OCI-LY3 (cell line): ENCODE data around the gene PALS1.

ENCODE experiments used
- H2AFZ ChIP-seq: fragments of 200-600, 300-600 bp; shearing (Covaris generic); 2 replicates; pipeline ENCODE4 v1.6.0; 2014; ENCODE audit warnings: antibody characterized with exemption, low read depth, low read length
- H3K27ac ChIP-seq: fragments of 200-600, 300-600 bp; sonication (generic); 2 replicates; pipeline ENCODE4 v1.5.1; 2014; ENCODE audit warnings: mild to moderate bottlenecking, low read length, moderate library complexity, mixed read lengths
- H3K27me3 ChIP-seq: fragments of 200-600, 300-600 bp; sonication (generic); 2 replicates; pipeline ENCODE4 v1.6.1; 2014; ENCODE audit warnings: low read depth, low read length, mixed read lengths
- H3K36me3 ChIP-seq: fragments of 200-600, 300-600 bp; sonication (generic); replicated peaks from 2 replicates; pipeline ENCODE3; 2014; ENCODE audit warnings: low read depth, low read length, mixed read lengths
- H3K4me1 ChIP-seq: fragments of 300-600, 200-600 bp; sonication (generic); 2 replicates; pipeline ENCODE4 v1.6.1; 2014; ENCODE audit warnings: low read length, mixed read lengths
- H3K4me2 ChIP-seq: fragments of 200-600, 300-600 bp; sonication (generic); 2 replicates; pipeline ENCODE4 v1.6.1; 2014; ENCODE audit warnings: low read length, mixed read lengths
- H3K4me3 ChIP-seq: fragments of 300-600, 200-600 bp; sonication (generic); 2 replicates; pipeline ENCODE4 v1.5.1; 2014; ENCODE audit warnings: antibody characterized with exemption, mild to moderate bottlenecking, low read length, moderate library complexity
- H3K79me2 ChIP-seq: fragments of 300-600, 200-600 bp; shearing (Covaris generic); 2 replicates; pipeline ENCODE4 v1.6.1; 2014; ENCODE audit warnings: mild to moderate bottlenecking, low read length, mixed read lengths
- H3K9ac ChIP-seq: fragments of 300-600, 200-600 bp; shearing (Covaris generic); 2 replicates; pipeline ENCODE4 v1.6.0; 2014; ENCODE audit warnings: mild to moderate bottlenecking, low read length, moderate library complexity
- H3K9me3 ChIP-seq: fragments of 200-600, 300-600 bp; shearing (Covaris generic); 2 replicates; pipeline ENCODE4 v1.6.1; 2014; ENCODE audit warnings: low read length, mixed read lengths; ENCODE audit not compliant: insufficient read depth
- H4K20me1 ChIP-seq: fragments of 200-600, 300-600 bp; sonication (generic); 2 replicates; pipeline ENCODE4 v1.6.1; 2016; ENCODE audit warnings: low read length, mixed read lengths; ENCODE audit not compliant: insufficient read depth
- EZH2phosphoT487 ChIP-seq: fragments of 200-600 bp; shearing (Covaris generic); IDR thresholded peaks from 2 replicates; pipeline ENCODE4 v1.6.1; 2018; ENCODE audit warnings: antibody characterized with exemption, mixed run types, low read depth
- TF ChIP-seq, protein P1 (sequence below): fragments of 200-600, 300-600 bp; sonication (generic); IDR thresholded peaks from 2 replicates; pipeline ENCODE4 v1.5.1; 2014; ENCODE audit warnings: antibody characterized with exemption, low read length, low read depth

The PALS1 gene

DNA sequence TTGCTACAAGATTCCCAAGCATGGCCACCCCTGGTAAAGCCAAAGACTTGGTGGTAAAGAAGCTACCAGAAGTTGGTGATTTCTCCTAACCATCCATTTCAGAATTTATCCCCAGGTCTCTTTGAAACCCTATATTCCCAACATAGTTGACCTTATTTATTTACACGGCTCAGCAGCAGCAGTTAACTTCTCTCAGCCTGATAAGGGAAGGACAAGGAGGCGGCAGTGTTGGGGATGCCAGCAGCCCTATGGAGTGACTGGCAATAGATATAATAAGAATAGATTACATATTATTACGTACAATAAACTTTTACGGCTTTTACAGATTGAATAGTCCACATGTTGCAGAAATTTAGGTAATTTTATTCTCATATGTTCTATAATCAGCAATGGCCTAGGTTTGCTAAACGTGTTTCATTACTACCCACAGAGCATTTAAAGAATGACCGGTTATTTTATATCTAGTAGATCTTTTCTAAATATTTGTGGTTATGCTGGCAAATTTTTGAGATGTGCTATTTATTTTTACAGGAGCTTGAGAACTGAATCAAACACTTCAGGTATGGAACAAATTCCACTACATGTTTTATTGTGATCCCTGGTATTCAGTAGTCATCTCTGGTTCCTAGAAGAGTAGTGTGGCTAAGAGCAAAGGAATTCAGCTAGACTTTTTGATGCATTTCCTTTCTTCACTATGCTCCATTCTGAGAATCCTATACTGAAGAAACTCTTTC lies 19.8 kb upstream of the PALS1 start:
- no peaks in the 10 kb centered on the region for H3K36me3 ChIP-seq
- no peak for TF ChIP-seq EZH2phosphoT487
- TF ChIP-seq, protein P1, sequence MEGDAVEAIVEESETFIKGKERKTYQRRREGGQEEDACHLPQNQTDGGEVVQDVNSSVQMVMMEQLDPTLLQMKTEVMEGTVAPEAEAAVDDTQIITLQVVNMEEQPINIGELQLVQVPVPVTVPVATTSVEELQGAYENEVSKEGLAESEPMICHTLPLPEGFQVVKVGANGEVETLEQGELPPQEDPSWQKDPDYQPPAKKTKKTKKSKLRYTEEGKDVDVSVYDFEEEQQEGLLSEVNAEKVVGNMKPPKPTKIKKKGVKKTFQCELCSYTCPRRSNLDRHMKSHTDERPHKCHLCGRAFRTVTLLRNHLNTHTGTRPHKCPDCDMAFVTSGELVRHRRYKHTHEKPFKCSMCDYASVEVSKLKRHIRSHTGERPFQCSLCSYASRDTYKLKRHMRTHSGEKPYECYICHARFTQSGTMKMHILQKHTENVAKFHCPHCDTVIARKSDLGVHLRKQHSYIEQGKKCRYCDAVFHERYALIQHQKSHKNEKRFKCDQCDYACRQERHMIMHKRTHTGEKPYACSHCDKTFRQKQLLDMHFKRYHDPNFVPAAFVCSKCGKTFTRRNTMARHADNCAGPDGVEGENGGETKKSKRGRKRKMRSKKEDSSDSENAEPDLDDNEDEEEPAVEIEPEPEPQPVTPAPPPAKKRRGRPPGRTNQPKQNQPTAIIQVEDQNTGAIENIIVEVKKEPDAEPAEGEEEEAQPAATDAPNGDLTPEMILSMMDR: no peak
- no peaks in the 10 kb centered on the region for H3K27me3 ChIP-seq
- H4K20me1 ChIP-seq: no peaks in the 10 kb centered on the region
- H3K4me1 ChIP-seq: no peaks in the 10 kb centered on the region
- H3K4me2 ChIP-seq: no peak overlapping the region
- no peaks in the 10 kb centered on the region for H3K9me3 ChIP-seq
- H2AFZ ChIP-seq: no peak overlapping the region
- no peak overlapping the region for H3K27ac ChIP-seq
- no peaks in the 10 kb centered on the region for H3K79me2 ChIP-seq
- no peak overlapping the region for H3K9ac ChIP-seq
- no peak overlapping the region for H3K4me3 ChIP-seq

- H3K9ac ChIP-seq: no peak overlapping the region
- H2AFZ ChIP-seq: no peak overlapping the region
- H3K4me2 ChIP-seq: no peak overlapping the region
- H3K36me3 ChIP-seq: no peaks in the 10 kb centered on the region
- no peak overlapping the region for H3K4me3 ChIP-seq
- no peaks in the 10 kb centered on the region for H3K4me1 ChIP-seq
- no peaks in the 10 kb centered on the region for H3K27me3 ChIP-seq
- H4K20me1 ChIP-seq: no peaks in the 10 kb centered on the region
- TF ChIP-seq, protein P1: no peak
- no peak for TF ChIP-seq EZH2phosphoT487
- no peaks in the 10 kb centered on the region for H3K79me2 ChIP-seq
- no peak overlapping the region for H3K27ac ChIP-seq
- H3K9me3 ChIP-seq: no peaks in the 10 kb centered on the region
These were observed 19.3 kb upstream of the PALS1 start for GRCh38 chr14:67221982-67222328.

DNA sequence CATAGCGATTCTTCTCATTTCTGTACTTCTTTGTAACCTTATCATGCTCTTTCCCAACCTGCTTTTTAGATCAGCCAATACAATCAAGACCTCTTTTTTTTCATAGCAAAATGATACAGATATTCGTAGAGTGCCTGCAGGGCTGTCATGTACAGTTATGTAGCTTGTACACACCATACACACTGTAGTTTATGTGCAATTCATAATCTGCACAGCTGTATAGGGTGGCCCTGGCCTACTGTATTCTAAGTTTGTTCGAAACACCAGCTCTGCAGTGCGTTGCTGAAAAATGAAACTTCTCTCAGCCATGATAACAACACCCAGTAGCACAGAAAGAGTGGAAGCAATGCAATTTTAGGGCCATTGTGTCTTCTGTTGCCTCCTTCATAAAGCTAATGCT lies 15.7 kb upstream of the PALS1 start:
- Histone ChIP-seq H3K27me3 (no peaks in the 10 kb centered on the region), H3K27ac (no peak overlapping the region), H4K20me1 (no peaks in the 10 kb centered on the region), H3K4me2 (no peak overlapping the region), H3K9me3 (no peaks in the 10 kb centered on the region), H3K79me2 (no peaks in the 10 kb centered on the region), H3K4me1 (no peaks in the 10 kb centered on the region), H3K36me3 (no peaks in the 10 kb centered on the region), H3K4me3 (no peak overlapping the region), H3K9ac (no peak overlapping the region), H2AFZ (no peak overlapping the region)
- TF ChIP-seq, protein P1: no peak
- TF ChIP-seq EZH2phosphoT487: no peak

- no peak for TF ChIP-seq EZH2phosphoT487
- TF ChIP-seq, protein P1: no peak
- Histone ChIP-seq H3K27ac (no peak overlapping the region), H3K4me3 (no peak overlapping the region), H3K27me3 (no peaks in the 10 kb centered on the region), H3K36me3 (no peaks in the 10 kb centered on the region), H2AFZ (no peak overlapping the region), H3K79me2 (no peaks in the 10 kb centered on the region), H3K4me1 (no peaks in the 10 kb centered on the region), H4K20me1 (no peaks in the 10 kb centered on the region), H3K9me3 (no peaks in the 10 kb centered on the region), H3K9ac (no peak overlapping the region), H3K4me2 (no peak overlapping the region)
These were observed 12.8 kb upstream of the PALS1 start for GRCh38 chr14:67228325-67228984.
